ENCODE data around the gene KBTBD8.

The KBTBD8 gene, protein sequence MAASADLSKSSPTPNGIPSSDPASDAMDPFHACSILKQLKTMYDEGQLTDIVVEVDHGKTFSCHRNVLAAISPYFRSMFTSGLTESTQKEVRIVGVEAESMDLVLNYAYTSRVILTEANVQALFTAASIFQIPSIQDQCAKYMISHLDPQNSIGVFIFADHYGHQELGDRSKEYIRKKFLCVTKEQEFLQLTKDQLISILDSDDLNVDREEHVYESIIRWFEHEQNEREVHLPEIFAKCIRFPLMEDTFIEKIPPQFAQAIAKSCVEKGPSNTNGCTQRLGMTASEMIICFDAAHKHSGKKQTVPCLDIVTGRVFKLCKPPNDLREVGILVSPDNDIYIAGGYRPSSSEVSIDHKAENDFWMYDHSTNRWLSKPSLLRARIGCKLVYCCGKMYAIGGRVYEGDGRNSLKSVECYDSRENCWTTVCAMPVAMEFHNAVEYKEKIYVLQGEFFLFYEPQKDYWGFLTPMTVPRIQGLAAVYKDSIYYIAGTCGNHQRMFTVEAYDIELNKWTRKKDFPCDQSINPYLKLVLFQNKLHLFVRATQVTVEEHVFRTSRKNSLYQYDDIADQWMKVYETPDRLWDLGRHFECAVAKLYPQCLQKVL

DNA sequence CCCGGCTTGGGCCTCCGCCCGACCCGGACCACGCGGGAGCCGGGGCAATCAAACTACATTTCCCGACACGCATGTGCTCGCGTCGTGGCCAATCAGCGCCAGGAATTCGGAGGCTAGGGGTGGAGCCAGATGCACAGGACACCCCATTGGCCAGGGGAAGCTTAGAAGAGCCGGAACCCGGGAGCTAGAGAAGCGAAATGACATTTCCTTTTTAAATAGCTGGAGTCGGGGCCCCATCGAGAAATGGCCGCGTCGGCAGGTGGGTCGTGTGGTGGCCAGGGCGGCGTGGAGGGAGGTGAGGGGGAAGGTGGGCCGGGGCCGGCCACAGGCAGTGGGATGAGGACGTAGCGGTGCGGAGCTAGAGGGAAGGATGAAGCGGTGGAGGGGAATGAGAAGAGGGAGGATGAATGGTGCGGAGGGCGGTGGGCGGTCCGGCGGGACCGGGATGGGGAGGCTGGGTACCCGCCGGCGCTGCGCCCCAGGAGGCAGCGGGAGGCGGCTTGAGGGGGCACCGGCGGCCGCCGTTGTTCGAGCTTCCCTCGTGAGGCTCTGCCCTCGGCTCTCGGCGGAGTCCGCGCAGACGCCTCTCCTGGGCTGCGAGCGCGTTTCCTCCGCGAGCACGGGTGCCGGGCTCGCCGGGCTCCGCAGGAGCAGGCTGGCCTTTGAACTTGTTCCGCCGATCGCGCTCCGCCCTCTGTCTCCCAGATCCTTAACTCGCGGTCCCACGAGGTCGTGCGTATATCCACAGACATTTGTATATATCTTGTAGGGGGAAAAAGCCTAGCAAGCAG is at the start of gene KBTBD8:
KBTBD8 (plus strand) TSS at position 195 of the 791 bp plus-strand sequence; CDS start at position 244, 49 bp downstream.
- peak; percentile 90 to 96 for DNase-seq (ENCODE audit: low read depth in 2 of 2)

DNA sequence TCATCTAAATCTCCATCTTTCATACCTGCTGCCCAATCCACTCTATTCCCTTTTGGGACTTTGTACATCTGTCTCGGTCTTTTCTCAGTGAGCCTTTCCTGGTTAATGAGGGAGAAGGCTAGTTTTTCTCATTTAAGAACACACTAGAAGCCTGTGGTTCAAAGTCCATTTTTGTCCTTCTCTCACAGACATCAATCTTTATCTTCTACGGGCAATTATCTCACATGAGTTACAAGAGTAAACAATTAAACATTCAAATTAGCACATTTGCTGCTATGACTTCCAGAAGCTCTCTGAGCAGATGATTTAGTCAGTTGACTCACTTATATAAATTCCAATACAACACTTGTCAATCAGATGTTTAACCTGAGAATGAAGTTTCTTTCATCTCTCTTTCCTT is 49.3 kb upstream of the KBTBD8 start:
- DNase-seq (ENCODE audit: low read depth in 2 of 2), result no peak

DNA sequence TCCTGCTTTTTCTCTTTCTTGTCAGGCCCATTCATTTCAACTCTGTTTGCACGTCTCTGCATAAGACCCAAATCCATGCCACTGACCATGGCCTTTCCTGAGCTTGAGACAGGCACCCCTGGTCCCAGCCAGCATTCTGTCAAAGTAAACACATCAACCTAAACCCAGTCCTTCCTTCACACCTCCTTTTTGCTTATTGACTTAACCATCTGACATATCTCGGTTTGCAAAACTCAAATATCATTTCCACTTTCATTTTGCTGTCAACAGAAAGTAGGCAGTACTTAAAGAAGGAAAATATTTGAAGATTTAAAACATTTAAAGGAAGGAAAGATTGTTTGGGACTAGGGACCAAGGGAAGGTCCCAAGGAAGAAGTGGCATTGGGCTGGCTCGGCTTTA is 48.2 kb upstream of the KBTBD8 start:
- DNase-seq (ENCODE audit: low read depth in 2 of 2), result no peak

DNA sequence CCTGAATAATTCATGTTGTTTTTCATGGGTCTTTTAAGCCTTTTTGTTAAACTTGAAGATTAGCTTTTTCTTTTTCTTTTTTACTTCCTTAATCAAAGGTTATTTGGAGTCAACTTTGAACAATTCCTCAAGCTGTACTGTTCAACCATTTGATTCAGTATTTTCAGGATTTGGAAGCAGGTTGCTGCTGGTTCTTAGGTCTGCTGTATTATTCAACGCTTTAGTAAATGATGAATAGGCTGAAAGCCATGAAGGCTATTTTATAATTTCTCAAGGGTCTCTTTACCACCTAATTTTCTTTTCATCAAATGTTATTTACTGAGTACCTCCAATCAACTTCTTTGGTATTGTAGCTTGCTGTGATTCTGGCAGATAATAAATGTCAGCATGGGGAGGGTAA is 45.8 kb upstream of the KBTBD8 start:
- no peak for DNase-seq (ENCODE audit: low read depth in 2 of 2)

DNA sequence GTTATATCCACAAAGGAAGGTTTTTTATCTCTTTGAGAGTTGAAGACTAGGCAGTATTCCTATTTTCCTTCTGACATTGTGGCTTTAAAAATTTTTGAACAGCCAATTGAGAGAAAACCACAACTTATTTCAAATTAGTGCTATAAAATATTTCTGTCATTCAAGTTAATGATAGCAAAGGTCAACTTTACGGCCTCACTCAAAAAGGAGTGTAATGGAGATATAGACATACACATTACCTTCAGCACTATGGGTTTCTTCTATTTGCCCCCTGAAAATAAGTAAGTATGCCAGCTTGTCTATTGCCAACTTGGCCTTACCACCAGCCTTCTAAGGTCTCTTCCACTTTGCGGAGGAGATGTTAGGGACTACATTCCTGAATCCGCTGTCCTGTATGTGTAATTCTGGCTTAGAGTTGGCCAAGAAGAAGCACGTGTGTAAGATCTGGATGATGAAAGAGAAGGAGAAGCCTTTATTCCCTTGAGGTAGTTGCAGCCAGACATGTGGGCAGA is 44.1 kb upstream of the KBTBD8 start:
- DNase-seq (ENCODE audit: low read depth in 2 of 2), result no peak

DNA sequence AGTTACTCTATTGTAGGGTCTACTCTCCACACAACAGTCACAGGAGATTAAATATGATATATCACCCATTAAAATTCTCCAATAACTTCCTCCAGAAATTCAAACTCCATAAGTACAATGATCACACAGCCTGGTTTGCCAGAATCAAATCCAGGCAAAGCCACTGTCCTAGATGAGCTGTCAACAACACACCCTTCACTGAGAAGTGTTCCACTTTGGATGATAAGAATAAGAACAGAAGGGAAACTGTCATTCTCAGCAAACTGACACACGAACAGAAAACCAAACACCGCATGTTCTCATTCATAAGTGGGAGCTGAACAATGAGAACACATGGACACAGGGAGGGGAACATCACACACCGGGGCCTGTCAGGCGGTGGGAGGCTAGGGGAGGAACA is 41.4 kb upstream of the KBTBD8 start:
- no peak for DNase-seq (ENCODE audit: low read depth in 2 of 2)

DNA sequence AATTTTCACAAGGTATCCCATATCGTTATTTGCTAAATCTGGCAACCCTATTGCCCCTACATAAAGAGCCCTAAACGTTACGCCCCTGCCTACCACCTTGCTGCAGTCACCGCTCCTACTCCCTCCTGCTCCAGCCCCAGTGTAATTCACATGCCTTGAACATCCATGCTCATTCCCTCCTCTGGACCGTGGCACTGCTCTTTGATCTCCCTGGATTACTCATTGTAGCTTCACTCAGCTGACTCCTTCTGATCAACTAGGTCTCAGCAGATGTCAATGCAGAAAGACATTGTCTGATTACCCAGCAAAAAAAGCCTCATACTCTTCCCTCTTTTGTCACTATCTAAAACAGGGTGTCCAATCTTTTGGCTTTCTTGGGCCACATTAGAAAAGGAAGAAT is 40.7 kb upstream of the KBTBD8 start:
- DNase-seq (ENCODE audit: low read depth in 2 of 2), result no peak

DNA sequence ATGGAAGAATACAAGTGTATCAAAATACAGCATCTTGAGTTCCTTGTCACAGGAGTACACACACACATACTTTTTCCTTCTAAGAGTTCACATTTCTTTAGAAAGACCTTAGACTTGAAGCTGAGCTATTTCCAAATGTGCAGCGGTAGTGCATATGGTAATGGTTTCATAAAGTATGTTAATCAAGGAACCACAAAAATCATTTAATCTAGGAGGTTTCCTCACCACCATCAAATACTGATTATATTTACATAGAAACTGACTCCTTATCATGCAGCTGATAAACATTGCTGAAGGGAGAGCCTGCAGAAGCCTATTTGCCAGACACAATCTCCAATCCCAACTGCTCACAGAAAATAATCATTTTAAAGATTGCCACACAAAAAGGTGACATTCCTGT is 40.0 kb upstream of the KBTBD8 start:
- DNase-seq (ENCODE audit: low read depth in 2 of 2), result no peak

DNA sequence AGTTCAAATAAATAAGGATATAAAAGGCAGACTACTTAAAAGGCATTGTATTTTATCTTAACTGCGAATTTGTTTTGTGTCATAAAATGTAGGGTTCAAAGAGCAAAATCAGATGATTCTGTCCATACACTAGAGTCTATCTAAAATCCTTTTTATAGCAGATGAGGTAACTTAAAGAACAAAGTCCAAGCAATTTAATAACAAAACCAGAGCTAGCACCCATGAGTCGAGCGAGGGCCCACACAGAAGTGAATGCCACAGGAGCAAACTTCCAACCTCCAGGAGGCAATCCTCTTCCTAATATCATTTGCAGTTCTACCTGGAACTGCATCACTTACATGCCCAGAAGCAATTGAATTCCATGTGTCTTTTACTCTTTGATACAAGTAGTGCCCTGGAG is 35.4 kb upstream of the KBTBD8 start:
- no peak for DNase-seq (ENCODE audit: low read depth in 2 of 2)

DNA sequence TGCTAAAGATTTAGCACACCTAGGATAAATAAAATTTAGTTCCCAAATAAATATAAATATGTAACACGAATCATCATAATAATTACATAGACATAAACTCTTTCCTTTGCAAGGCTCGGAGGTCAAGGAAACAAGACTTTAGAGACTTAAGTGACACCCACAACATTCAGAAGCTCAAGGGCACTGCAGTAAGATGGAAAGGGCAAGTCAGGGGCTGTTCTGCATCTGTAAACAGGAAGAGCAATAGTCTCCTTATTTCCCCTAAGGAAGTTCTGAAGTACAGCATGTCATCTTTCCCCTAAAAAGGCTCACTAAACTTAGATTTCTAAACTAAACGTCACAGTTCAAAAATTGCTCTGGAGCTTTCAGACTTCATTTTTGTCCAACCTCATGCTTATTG is 26.9 kb upstream of the KBTBD8 start:
- DNase-seq (ENCODE audit: low read depth in 2 of 2), result no peak

DNA sequence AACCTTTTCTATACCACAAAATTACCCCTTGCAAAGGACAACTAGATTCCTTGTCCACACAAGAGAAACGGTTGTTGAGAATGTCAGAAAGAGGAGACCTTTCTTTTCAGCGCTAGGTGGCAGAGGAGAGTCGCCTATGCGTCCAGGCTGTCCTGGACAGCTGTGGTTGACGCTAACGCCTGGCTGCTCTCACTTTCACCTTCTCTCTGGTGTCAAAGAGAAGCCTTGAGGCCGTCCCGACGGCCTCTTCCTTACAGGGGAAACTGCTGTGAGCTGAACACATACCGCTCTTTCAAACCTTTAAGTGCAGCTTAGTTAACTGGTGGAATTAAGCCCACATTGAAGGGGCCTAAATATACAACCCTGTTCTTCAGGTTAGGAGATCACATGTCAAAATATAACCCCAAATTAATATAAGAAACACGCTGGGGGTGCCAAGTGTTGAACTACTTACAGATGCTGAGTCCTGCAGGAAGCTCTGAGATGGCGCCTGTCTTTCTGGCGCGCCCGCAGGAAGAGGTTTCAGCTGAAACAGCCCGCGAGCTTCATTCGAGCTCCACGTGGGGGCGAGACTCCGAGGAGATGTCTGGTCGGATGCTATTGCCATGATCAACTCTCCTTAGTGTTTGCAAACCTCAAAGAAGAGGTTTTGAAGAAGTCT is 26.1 kb upstream of the KBTBD8 start:
- peak; percentile 39 to 63 for DNase-seq (ENCODE audit: low read depth in 2 of 2)

DNA sequence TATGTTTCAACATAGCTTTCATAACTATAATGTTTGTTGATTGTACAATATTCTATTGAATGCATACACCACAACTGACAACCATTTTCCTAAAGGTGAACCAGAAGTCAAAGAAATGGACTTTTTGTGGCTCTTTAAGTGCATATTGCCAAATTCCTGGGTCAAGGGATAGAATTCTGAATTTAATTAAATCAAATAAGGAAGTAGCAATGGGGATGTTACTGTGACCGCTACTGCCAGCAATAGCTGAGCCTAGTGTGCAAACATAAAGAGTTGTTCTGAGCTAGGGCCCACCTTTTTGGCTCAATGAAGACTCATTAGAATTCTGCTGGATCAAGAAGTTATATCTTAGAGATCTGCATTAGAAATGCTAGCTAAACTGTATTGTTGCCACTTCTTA is 17.3 kb upstream of the KBTBD8 start:
- no peak for DNase-seq (ENCODE audit: low read depth in 2 of 2)

DNA sequence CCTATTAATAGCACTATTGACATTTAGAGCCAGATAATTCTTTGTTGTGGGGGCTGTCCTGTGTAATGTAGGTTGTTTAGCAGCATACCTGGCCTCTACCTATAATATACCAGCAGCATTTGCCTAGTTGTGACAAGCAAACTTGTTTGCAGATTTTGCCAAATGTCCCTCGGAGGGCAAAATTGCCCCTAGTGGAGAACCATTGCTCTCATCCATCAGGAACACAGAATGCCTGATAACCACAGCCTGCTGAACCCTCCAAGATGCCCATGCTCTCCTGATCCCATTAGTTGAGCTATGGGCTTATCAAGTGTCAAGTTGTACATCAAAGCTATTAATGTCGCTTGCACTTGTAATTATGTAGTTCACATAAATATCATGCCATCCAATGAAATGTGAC is 15.0 kb upstream of the KBTBD8 start:
- DNase-seq (ENCODE audit: low read depth in 2 of 2), result no peak

DNA sequence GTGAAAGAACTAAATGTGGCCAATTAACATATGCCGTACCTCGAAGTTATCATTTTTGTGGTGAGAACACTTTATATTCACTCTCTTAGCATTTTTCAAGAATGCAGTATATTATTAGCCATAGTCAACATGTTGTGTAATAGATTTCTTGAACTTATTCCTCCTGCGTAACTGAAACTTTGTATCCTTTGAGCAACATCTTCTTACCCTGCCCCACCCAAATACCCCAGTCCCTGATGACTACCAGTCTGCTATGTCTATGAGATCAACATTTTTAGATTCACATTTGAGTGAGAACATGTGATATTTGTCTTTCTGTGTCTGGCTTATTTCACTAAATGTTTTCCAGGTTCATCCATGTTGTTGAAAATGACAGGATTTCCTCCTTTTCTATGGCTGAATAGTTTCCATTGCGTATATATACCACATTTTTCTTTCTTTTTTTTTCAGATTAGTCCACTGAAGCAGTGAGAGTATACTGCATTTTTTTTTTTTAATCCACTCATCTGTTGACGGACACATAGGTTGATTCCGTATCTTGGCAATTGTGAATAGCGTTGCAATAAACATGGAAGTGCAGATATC is 12.7 kb upstream of the KBTBD8 start:
- DNase-seq (ENCODE audit: low read depth in 2 of 2), result no peak

DNA sequence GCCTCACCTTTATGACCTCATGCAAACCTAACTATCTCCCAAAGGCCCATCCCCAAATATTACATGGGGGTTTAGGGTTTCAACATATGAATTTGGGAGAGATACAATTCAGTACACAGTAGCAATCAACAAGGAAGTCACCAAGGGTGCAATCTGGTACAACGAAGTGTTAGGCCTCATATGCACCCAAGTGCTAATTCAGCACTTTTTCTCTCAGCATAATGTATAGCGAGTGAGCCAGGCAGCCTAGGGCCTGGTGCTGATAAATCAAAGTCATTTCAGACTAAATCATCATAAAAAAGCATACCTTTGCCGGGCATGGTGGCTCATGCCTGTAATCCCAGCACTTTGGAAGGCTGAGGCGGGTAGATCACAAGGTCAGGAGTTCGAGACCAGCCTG is 11.7 kb upstream of the KBTBD8 start:
- no peak for DNase-seq (ENCODE audit: low read depth in 2 of 2)

DNA sequence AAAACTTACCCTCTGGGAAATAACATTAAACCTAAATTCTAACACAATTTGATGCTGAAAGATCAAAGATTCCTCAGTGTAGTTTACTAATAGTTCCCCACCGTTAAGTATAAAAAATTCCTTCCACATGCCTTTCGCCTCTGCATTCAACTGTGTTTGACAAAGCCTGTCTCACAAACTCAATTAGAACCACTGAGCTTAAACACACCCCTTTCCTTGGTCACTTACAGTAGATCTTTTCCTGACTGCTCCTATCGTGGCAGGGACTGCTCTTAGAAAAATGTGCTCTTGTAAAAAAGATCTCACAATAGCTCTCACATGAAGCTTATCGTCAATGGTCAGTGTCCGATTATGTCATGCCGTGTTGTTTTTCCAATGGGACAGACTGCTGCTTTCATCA is 8.9 kb upstream of the KBTBD8 start:
- no peak for DNase-seq (ENCODE audit: low read depth in 2 of 2)

DNA sequence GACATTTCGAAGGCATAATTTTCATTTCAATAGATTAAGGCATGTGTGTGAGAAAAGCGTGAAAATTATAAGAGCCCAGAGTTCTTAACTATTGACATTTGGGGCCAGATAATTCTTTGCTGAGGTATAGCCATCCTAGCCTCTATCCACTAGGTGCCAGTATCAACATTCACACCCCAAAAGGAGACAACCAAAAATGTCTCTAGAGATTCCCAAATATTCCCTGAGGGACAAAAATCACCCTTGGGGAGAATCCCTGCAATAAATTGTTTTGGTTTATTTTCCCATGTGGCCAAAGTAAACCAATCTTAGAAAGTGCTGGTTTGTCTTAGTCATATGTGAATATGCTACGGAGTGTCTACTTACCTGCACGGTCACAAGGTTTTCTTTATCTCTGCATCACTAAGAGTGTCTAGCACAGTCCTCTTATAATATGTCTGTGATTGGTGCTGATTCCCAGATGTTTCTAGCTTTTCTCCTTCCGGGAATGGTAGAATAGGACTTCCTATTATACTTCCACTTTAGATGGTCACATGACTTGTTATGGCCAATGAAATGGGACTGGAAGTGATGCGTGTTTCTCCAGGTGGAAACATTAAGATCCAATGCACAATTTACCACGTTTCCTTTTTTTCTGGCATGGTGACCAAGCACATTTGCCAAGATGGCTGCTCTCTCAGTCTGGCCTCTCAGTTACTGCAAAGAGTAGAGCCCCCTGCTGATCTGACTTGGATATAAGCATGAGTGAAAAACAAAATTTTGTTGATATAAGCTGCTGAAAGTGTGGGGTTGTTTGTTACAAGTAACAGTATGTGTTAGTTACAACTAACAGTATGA is 8.0 kb upstream of the KBTBD8 start:
- DNase-seq (ENCODE audit: low read depth in 2 of 2), result no peak

DNA sequence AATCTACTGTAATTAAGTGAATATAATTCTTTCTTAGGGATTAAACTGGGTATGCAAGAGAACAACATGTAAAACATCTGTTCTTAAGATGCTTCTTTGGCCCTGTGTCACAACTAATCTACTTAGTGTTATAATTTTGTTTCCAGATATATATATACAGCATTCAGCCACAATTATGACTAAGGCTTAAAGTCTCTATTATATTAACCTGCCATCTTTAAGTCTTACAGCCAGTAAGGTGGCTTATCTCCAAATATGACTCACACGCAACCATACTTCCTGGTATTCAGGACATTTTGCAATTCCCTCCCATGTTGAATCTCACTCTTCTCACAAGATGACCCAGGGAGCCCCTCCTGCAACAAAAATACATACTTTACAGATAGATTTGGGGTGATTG is 6.6 kb upstream of the KBTBD8 start:
- no peak for DNase-seq (ENCODE audit: low read depth in 2 of 2)

DNA sequence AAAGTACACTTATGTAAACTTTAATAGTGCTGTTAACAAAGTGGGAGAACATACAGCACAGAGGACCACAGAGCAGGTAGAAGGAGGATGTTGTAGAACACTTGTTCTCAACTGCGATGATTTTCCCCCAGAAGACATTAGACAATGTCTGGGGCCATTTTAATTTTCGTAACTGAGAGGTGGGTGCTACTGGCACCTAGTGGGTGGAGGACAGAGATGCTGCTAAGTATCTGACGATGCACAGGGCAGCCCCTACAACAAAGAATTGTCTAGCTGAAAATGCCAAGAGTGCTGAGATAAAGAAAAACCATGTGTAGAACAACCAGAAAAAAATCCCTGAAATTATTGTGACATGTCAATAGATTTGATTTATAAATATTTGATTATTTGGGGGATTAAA is 5.0 kb upstream of the KBTBD8 start:
- DNase-seq (ENCODE audit: low read depth in 2 of 2), result no peak

DNA sequence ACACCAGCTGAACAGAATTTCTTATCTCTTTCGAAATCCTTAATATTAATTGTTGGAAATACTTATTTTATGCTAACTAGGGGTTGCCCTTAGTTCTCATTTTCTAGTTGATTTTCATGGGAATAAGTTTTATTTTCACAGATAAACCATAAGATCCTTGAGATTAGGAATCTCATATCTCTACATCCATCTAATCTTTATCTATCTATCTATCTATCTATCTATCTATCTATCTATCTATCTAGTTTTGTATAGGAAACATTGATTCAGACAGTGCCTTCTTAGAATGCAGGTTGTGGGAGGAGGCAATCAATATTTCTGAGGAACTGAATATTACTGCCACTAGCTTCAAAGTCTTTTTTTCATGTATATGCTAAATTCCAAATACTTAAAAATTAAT is 3.5 kb upstream of the KBTBD8 start:
- DNase-seq (ENCODE audit: low read depth in 2 of 2), result no peak

DNA sequence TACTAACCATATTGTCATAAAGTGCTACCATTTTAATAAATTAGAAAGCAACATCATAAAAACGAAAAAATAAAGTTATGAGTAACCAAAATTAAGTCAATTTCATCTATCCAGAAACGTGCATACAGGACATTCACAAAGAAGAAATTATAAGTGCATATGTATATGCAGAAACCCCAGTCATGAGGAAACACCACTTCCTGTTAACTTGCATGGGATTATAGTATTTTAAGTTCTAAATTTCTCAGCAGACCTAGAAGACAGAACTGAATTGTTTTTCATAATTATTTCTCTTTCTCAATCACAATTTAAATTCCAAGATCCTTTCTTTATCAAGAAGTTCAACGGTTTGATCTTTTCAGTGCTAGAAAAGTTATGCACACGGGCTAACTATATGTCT is 1.4 kb upstream of the KBTBD8 start:
- no peak for DNase-seq (ENCODE audit: low read depth in 2 of 2)
